Measurements from ENCODE around the gene RRAS2. TPM values are rescaled to one million over a fixed set of nuclear protein-coding genes. Genes with fewer than 3 reads are reported as not detected.

The RRAS2 gene
- total RNA-seq, 1 experiment from 2014 or later, result 200 TPM

GRCh38 chr11:14248580-14248981 lies 110.4 kb downstream of the RRAS2 start:
- no peak for DNase-seq (ENCODE audit: low read depth in 1 of 2, low spot score in 2 of 2)
- H3K27ac ChIP-seq, result no peak overlapping the region
- no peak overlapping the region for H3K4me3 ChIP-seq
- H3K27me3 ChIP-seq (replicated peaks), result peaks cover 6% of the 10 kb centered on the region; the same call in 1 of the 2 replicates
- no peaks in the 10 kb centered on the region for H3K4me1 ChIP-seq (replicated peaks)
- no peaks in the 10 kb centered on the region for H3K36me3 ChIP-seq
- H3K9me3 ChIP-seq (replicated peaks), result no peaks in the 10 kb centered on the region

GRCh38 chr11:14245444-14245843 lies 113.5 kb downstream of the RRAS2 start:
- Histone ChIP-seq H3K4me3 (no peak overlapping the region), H3K9me3 (replicated peaks) (no peaks in the 10 kb centered on the region), H3K4me1 (replicated peaks) (no peaks in the 10 kb centered on the region), H3K27me3 (replicated peaks) (peaks cover 3% of the 10 kb centered on the region; the same call in 1 of the 2 replicates), H3K27ac (no peak overlapping the region), H3K36me3 (no peaks in the 10 kb centered on the region)
- no peak for DNase-seq (ENCODE audit: low read depth in 1 of 2, low spot score in 2 of 2)

DNA sequence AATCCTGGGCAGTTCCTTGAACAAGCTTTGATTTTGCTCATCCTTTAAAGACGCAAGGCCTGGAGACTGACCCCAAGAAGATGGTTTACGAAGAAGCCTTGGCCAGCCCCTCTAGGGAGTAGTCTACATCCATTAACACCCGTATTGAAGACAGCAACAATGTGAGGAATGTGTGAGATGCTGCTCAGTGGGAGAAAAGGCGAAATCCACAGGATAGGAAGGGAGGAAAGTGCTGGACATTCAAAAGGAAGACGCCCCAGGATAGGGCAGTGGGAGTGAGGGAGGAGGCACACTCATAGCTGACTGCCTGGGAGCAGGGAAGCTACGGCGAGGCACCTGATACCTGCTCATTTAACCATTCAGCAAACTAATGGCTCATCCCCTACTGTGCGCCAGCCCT lies 114.1 kb downstream of the RRAS2 start:
- peaks cover 8% of the 10 kb centered on the region; the same call in 1 of the 2 replicates for H3K27me3 ChIP-seq (replicated peaks)

GRCh38 chr11:14242733-14243132 lies 116.2 kb downstream of the RRAS2 start:
- Histone ChIP-seq H3K4me3 (no peak overlapping the region), H3K27ac (no peak overlapping the region), H3K4me1 (replicated peaks) (no peaks in the 10 kb centered on the region), H3K27me3 (replicated peaks) (peaks cover 8% of the 10 kb centered on the region), H3K9me3 (replicated peaks) (no peaks in the 10 kb centered on the region), H3K36me3 (no peaks in the 10 kb centered on the region)
- DNase-seq (ENCODE audit: low read depth in 1 of 2, low spot score in 2 of 2), result no peak

More for the DNA sequence above, 114.1 kb downstream of the RRAS2 start:
- Histone ChIP-seq H3K4me3 (no peak overlapping the region), H3K36me3 (no peaks in the 10 kb centered on the region), H3K4me1 (replicated peaks) (no peaks in the 10 kb centered on the region), H3K9me3 (replicated peaks) (no peaks in the 10 kb centered on the region), H3K27ac (no peak overlapping the region)
- no peak for DNase-seq (ENCODE audit: low read depth in 1 of 2, low spot score in 2 of 2)

- H3K4me3 ChIP-seq, result no peak overlapping the region
- H3K27ac ChIP-seq, result no peak overlapping the region
- peaks cover 8% of the 10 kb centered on the region for H3K27me3 ChIP-seq (replicated peaks)
- DNase-seq (ENCODE audit: low read depth in 1 of 2, low spot score in 2 of 2), result no peak
- H3K36me3 ChIP-seq, result no peaks in the 10 kb centered on the region
- H3K9me3 ChIP-seq (replicated peaks), result no peaks in the 10 kb centered on the region
- no peaks in the 10 kb centered on the region for H3K4me1 ChIP-seq (replicated peaks)
Observed at GRCh38 chr11:14242187-14242586, 116.8 kb downstream of the RRAS2 start.

GRCh38 chr11:14240951-14241350 lies 118.0 kb downstream of the RRAS2 start:
- Histone ChIP-seq H3K4me1 (replicated peaks) (no peaks in the 10 kb centered on the region), H3K36me3 (no peaks in the 10 kb centered on the region), H3K27me3 (replicated peaks) (peaks cover 5% of the 10 kb centered on the region), H3K9me3 (replicated peaks) (no peaks in the 10 kb centered on the region), H3K27ac (no peak overlapping the region), H3K4me3 (no peak overlapping the region)
- no peak for DNase-seq (ENCODE audit: low read depth in 1 of 2, low spot score in 2 of 2)

GRCh38 chr11:14240221-14240620 lies 118.8 kb downstream of the RRAS2 start:
- H3K27ac ChIP-seq, result no peak overlapping the region
- H3K4me1 ChIP-seq (replicated peaks), result no peaks in the 10 kb centered on the region
- no peaks in the 10 kb centered on the region for H3K36me3 ChIP-seq
- DNase-seq (ENCODE audit: low read depth in 1 of 2, low spot score in 2 of 2), result no peak
- no peaks in the 10 kb centered on the region for H3K9me3 ChIP-seq (replicated peaks)
- peaks cover 5% of the 10 kb centered on the region for H3K27me3 ChIP-seq (replicated peaks)
- no peak overlapping the region for H3K4me3 ChIP-seq

DNA sequence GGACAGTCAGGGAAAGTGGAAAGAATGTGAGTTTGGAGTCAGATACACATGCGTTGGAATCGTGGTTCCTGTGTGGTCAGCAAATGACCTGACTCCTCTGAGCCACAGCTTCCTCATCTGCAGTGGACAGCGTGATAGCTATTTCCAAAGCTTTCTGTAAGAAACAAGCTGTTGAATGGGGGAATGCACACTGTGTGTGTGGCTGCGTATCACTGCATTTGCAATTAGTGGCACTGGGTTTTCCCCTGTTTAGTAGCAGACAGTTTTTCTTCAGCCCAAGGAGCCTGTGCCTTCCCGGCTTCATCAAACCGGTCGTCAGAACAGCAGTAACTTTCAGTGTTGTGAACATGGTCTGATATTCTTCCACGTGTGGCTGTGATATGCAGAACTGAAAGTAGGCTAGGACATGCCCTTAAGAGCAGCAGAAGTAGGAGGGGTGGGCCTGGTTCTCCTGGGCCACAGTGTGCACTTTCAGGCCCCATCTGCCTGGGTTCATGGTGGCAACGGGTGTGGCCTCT lies 121.5 kb downstream of the RRAS2 start:
- Histone ChIP-seq H3K27ac (no peak overlapping the region), H3K9me3 (replicated peaks) (no peaks in the 10 kb centered on the region), H3K4me1 (replicated peaks) (no peaks in the 10 kb centered on the region), H3K4me3 (no peak overlapping the region), H3K36me3 (no peaks in the 10 kb centered on the region), H3K27me3 (replicated peaks) (peaks cover 5% of the 10 kb centered on the region)
- DNase-seq (ENCODE audit: low read depth in 1 of 2, low spot score in 2 of 2), result no peak

GRCh38 chr11:14235701-14236100 lies 123.3 kb downstream of the RRAS2 start:
- H3K27ac ChIP-seq, result no peak overlapping the region
- H3K4me3 ChIP-seq, result no peak overlapping the region
- H3K36me3 ChIP-seq, result no peaks in the 10 kb centered on the region
- H3K4me1 ChIP-seq (replicated peaks), result no peaks in the 10 kb centered on the region
- H3K9me3 ChIP-seq (replicated peaks), result no peaks in the 10 kb centered on the region
- no peak for DNase-seq (ENCODE audit: low read depth in 1 of 2, low spot score in 2 of 2)
- H3K27me3 ChIP-seq (replicated peaks), result peaks cover 5% of the 10 kb centered on the region

DNA sequence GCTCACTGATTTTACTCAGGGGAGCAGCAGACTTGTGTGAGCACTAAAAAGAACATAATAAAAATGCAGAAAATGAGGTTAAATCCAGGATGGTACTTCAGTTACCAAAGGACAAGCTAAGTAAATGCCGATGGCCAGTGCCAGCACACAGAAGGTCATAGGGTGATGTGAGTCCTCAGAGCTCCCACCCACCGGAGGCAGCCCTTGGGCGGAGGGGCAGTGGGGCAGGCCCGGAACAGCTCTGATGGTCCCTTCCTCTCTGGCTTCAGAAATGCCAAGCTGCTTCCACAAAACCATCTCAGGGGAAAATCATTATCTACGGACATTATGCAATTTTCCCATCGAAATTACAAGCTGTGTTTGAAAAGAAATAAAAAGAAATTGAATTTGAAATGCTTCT lies 124.5 kb downstream of the RRAS2 start:
- Histone ChIP-seq H3K4me3 (no peak overlapping the region), H3K27ac (no peak overlapping the region), H3K36me3 (no peaks in the 10 kb centered on the region), H3K9me3 (replicated peaks) (no peaks in the 10 kb centered on the region), H3K4me1 (replicated peaks) (no peaks in the 10 kb centered on the region), H3K27me3 (replicated peaks) (no peaks in the 10 kb centered on the region; the same call in none of the 2 replicates)
- no peak for DNase-seq (ENCODE audit: low read depth in 1 of 2, low spot score in 2 of 2)

DNA sequence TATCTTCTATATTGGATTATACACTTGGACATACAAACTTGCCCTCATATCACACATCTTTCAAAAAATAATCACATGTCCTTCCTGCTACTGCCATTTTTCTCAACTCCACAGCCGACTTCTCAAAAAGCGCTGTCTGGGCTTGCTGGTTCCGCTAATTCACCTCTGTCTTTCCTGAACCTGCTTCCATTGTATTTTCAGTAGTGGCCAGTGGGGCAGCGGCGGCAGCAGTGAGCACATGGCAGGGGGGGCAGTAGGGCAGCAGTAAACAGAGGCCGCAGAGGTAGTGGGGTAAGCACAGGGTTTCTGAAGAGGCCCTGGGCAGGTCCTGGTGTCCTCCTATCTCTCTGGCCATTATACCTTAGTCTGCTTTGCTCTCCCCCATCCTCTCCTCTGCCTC lies 126.3 kb downstream of the RRAS2 start:
- DNase-seq (ENCODE audit: low read depth in 1 of 2, low spot score in 2 of 2), result no peak
- Histone ChIP-seq H3K4me1 (replicated peaks) (no peaks in the 10 kb centered on the region), H3K9me3 (replicated peaks) (no peaks in the 10 kb centered on the region), H3K4me3 (no peak overlapping the region), H3K27me3 (replicated peaks) (no peaks in the 10 kb centered on the region), H3K36me3 (no peaks in the 10 kb centered on the region), H3K27ac (no peak overlapping the region)

DNA sequence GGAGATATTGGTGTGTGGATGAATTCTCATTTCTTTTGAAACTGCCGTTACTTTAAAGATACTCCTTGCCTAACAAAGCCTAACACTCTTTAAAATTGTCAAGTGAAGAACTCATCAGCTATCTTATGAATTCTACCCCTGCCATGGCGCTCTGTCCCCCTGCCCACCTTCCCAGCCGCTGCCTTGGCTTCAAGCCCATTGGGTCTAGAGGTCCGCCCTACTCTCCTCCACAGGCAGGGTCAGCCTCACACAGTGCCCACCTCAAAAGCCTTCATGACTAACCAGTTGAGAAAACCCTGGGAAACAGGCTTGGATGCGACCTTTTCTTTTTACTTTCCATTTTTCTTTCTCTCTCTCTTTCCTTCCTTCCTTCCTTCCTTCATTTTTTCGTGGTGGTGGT lies 128.6 kb downstream of the RRAS2 start:
- Histone ChIP-seq H3K9me3 (replicated peaks) (no peaks in the 10 kb centered on the region), H3K27ac (no peak overlapping the region), H3K36me3 (no peaks in the 10 kb centered on the region), H3K4me1 (replicated peaks) (no peaks in the 10 kb centered on the region), H3K27me3 (replicated peaks) (no peaks in the 10 kb centered on the region), H3K4me3 (no peak overlapping the region)
- no peak for DNase-seq (ENCODE audit: low read depth in 1 of 2, low spot score in 2 of 2)

GRCh38 chr11:14229472-14229871 lies 129.5 kb downstream of the RRAS2 start:
- no peak for DNase-seq (ENCODE audit: low read depth in 1 of 2, low spot score in 2 of 2)
- Histone ChIP-seq H3K9me3 (replicated peaks) (no peaks in the 10 kb centered on the region), H3K27me3 (replicated peaks) (no peaks in the 10 kb centered on the region), H3K4me3 (no peak overlapping the region), H3K27ac (no peak overlapping the region), H3K4me1 (replicated peaks) (no peaks in the 10 kb centered on the region), H3K36me3 (no peaks in the 10 kb centered on the region)

GRCh38 chr11:14228356-14228755 lies 130.6 kb downstream of the RRAS2 start:
- H3K4me3 ChIP-seq, result no peak overlapping the region
- H3K27me3 ChIP-seq (replicated peaks), result peaks cover 3% of the 10 kb centered on the region; the same call in 1 of the 2 replicates
- H3K9me3 ChIP-seq (replicated peaks), result no peaks in the 10 kb centered on the region
- H3K4me1 ChIP-seq (replicated peaks), result no peaks in the 10 kb centered on the region
- H3K36me3 ChIP-seq, result no peaks in the 10 kb centered on the region
- DNase-seq (ENCODE audit: low read depth in 1 of 2, low spot score in 2 of 2), result no peak
- no peak overlapping the region for H3K27ac ChIP-seq
